GM19238 (cell line): Measurements from ENCODE around the gene FOSL2.
A peak's percentile ranks its signal among the peaks of the same experiment; 100 is the strongest.

Source experiments
- DNase-seq: peaks from one replicate; pipeline ENCODE4 v3.0.0; 2011; ENCODE audit warnings: low spot score; ENCODE audit not compliant: insufficient read length

FOSL2 gene

DNA sequence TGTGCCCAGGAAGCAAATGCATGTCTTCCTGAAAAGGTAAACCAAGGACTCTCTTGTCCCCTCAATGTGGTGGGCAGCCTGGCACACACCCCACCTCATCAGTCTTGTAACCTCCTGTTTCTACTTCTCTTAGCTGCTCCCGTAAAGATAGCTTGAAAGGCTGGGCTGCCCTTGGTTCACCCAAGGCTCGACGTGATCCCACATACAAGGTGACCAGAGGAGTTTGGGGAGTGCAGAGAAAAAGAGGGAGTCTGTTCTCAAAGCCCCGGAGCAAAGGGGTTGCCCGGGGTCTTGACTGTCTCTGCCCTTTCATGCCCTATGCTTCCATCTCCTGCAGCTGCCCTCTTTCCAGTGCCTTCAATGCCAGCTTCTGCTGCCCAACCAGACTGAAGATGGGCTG is 18.3 kb upstream of the FOSL2 start:
- DNase-seq: no peak

DNA sequence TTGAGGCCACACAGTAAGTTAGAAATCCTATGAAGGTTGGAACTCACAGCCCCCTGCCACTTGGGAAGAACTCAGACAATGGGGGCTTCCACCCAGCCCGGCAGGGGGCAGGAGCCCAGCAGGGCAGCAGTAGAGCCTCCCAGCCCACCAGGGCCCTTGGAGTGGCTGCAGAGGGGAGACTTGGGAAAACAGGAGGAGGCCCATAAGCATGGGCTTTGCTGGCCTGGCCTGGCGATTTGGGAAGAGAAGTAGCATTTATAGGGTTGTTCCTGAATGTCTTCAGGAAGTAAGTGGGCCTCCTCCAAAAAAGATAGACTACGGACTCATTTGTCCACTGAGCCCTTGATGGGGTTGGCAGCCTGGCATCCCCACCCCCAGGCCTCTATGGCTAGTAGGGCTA is 17.4 kb upstream of the FOSL2 start:
- no peak for DNase-seq

DNA sequence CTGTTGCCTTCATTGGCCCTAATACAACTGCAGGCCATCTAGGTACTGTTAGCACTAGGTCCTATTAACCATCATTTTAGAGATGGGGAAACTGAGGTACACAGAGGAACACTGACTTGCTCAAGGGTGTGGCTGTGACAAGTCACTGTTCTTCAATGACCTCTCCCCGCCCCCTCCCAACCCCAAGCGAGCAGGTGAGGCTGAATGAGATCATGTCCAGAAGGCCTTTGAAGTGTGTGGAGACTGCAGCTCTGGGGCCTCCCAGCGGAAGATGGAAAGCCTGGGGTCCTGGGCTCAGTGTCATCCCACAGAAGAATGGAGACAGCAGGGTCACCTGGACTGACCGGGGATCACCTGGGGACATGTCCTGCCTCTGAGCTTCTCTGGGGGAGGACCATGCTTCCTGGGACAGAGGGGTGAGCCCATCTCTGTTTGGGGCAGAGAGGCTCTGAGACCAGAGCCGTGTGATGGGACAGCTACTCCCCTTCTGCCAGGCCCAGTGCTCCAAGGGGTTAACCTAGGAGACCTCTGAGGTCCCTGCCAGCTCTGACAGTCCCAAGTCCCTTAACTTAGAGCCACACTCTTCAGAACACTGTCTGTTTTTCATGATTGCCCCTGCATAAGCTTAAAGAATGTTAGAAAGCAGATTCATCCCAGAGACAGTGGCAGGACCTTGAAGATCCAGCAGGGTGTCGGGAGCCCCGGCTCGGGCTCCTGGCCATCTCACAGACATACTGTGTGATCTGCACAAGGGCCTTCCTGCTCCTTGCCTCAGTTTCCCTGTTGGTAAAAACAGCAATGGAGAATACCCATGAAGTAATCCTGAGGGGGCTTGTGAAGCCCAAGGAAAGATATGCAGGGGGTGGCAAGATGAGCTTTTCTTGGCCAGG is 16.7 kb upstream of the FOSL2 start:
- DNase-seq: no peak

DNA sequence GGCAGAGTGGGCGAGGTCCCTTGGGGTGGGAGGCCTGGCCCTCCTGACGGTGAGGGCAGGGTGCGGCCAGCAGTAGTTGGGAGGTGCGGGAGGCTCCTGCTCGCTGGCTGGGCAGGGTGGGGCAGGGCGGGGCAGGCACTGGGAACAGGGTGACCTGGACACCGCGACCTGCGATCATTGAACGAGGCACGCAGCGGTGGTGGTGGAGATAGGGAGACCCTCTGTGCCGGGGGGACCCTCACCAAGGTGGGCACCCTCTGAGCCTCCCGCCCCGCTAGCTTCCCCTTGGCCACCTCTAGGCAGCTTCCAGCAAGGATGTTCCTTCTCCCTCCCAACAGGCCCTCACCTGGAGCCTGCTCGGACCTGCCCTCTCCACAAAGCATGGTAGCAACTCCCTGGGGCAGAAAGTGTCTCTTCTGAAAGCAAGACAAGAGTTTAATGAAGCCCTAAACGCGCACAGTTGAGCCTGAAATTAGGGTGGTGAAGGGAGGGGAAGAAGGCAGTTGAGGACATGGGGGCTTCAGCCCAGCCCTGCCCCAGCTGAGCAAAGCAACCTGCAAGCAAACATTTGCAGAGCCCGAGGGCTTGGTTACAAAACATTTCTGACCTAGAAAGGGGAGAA is 15.4 kb upstream of the FOSL2 start:
- DNase-seq: no peak

DNA sequence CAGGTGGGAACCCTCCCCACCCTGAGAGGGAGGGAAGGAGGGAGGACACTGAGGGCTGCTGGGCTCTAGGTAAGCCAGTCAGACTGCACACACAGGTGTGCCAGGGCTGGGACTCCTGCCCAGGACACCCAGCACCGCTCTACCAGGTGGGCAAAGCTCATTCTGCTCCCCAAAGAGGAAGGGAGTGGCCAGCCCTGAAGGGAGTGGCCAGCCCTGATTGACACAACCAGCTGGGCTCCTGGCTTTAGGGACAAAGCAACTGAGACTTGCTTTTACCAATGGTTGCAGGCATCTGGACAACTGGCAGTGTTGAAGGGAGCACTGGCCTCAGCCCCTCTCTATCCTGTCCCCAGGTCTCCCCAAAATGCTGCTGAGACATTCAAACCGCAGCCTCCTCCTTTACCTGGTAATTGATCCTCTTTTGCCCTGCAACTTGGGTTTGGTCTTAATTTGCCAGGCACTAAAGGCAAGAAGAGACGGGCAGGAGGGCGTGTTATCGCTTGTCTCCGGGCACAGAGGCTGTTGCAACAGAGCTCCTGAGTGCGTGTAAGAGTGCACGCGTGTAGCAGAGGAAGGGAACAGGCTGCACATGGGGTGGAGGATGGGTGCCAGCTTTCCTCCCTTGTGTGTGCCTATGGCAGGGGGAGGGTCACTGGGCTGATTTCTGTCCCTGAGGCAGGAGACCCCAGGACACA is 14.5 kb upstream of the FOSL2 start:
- DNase-seq: no peak

DNA sequence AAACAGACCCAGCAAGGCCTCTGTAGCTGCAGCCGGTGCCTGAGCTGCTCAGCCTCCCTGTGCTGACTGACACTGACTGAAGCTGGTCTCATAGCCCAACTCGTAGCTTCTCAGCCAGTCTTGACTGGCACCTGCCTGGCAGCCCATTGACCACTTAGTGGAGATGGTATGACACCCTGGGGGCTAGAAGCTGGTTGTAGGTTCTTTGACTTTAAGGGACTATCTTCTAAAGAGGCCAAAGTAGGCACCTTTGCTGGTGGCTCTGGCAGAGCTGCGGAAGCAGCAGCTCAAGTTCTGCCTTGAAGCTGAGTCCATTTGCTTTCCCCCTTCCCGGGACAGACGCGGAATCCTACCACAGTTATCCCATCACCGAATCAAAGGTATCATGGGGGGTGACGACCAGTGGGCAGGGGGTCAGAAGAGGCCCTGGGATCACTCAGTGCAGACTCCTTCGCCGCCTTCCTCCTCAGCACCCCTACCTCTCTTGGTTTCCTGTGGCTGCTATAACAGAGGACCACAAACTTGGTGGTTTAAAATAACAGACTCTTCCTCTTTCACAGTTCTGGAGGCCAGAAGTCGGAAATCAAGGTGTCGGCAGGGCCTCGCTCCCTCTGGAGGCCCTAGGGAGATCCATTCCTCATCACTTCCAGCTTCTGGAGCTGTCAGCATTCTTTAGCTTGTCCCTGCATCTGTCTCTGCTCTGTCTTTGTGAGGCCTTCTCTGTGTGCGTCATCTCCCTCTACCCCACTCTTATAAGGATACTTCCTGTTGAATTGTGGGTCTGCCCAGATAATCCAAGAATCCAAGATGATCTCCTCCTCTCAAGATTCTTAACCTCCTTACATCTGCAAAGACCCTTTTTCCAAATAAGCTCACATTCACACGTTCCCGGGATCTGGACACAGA is 13.7 kb upstream of the FOSL2 start:
- no peak for DNase-seq

DNA sequence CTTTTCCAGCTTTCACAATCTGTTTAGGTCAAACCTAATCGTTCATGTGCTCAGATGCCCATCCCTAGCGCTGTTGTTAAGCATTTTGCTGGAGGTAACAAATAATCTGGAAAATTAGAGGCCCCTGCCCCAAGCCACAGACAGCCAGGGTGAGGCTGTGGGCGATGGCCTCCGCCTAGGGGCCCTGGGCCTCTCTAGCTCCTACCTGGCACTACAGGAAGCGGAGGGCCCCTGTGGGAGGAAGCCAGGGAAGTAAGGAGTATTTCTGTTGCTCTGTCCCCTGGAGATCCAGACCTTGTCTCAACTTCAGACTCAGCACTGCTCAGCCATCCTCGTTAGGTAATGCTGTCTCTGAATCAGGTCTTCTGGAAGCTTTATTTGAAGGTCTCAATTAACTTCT is 12.4 kb upstream of the FOSL2 start:
- DNase-seq: no peak

DNA sequence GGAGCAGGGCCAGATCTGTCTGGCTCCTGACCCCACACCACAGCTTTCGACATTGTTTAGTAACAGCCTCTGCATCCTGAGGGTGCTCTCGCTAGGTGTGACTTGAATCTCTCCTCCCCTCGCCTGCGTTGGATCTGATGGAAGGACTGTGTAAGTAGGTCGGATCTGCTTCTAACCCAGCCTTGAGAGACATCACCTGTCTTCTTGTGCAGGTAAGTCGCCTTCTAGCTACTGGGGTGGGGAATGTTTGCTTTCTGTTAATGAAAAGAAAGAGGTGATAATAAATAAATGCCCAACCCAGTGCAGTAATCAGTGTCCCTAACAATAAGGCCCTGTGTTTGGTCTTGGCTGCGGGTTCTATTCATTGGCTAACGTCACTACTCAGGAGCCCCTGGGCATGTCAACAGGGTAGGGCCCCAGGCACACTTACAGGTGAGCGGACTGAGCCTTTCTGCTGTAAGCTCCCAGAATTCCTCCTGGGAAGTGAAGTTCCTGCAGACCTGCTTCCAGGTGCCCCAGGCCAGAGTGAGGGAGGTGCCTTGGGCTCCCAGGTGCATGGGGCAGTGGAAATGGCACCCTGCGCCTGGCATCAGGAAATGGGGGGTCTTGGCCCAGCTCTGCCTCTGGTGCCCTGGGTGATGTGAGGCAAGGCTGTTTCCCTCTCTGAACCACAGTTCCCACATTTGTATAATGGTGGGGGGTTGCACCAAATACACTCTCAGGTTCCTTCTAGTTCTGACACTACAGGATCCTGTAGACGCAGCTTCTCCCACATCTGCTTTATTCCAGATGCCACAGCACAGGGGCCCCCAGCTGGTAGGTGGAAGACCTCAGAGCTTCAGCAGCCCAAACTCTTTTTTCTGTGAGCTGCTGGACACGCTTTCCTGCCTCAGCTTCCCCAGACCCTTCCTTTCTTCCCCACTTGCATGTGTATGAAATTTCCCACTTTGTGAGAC is 11.2 kb upstream of the FOSL2 start:
- no peak for DNase-seq

DNA sequence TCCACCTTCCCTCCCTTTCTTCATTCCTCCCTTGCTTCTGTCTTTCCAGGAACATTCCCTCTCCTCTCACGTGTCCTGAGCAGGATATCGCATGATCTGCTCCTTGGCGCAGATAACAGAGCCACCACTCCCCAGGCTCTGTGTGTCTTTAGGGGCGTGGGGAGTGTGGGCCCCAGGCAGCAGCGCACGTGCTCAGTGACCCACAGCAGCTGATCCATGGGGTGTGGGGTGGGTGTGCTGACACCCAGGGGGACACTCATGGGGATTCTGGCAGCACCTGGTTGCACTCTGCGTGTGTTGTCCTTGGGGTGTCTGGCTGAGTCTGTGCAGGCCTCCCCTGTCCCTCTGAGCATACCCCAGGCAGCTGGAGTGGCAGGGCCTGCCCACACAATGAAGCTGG is 9.9 kb upstream of the FOSL2 start:
- DNase-seq: no peak

DNA sequence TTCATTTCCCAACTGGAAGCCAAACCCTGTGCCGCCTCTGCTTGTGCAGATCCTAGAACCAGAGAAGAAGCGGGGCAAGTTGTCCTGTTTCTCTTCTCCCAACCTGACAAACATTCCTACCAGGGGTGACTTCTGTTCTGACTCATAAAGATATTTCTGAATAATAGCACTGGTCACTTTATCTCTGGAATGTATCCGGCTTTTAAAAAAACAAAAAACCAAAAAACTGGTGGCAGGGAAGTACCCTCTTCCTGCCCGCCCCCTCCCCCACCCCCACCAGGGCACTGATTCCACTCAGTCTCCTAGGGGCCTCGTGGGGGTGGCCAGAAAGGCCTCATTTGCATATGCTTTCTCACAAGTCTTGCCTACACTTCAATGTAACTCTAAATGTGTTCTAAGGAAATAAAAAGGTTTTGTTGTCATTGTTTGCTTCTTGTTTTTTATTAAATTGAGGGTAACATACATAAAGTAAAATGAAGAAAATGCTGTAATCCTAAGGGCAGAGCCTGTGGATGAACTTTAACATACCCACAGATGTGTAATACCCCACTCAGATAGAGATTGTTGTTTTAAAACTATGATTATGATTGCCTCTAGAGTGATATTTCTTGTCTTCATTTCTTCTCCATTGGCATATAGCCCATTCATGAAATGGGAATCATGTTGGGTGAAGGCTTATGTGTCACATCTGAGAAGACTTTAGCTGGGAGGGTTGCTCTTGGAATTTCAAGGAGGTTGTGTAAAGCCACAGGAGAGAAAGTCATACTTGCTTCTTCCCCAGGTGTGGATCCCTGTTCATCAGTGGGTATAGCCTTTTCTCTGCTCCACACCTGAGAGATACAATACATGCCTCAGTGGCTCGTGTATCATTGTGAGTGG is 5.3 kb upstream of the FOSL2 start:
- no peak for DNase-seq

DNA sequence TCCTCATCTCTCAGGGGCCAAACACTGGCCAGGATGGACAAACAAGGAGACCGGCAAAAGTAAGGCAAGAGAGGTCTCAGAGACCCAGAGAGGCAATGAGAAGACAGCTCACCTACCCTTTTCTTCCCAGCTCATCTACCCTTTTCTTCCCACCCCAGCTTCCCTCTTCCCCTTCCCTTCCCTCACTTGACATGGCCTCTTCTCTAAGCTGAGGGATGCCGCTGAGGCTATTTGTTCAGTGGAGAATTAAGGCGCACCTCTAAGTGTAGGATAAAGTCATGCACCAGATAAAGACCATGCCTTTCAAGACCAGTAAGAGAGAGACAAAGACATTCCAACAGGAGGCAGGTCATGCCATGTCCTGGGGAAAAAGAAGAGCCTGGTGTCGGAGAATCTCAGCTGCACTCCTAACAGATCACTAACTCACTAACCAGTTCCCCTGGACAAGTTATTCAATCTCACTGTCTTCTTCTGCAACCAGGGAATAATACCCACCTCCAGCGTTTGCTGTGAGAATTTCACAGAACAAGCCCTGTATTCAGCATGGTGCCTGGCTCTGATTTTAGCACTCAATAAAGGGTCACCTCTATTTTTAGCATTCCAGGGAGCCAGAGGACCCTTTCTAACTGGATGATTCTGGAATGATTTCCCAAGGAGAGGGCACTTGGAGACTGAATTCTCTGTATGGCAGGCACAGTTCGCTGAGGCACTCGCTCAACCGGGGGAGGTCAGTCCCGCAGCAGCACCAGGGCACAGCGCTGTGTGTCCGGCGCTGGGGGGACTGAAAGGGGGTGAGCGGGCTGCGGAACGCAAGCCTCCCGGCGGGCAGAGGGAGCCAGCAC is 3.0 kb upstream of the FOSL2 start:
- peak; percentile 29 for DNase-seq

DNA sequence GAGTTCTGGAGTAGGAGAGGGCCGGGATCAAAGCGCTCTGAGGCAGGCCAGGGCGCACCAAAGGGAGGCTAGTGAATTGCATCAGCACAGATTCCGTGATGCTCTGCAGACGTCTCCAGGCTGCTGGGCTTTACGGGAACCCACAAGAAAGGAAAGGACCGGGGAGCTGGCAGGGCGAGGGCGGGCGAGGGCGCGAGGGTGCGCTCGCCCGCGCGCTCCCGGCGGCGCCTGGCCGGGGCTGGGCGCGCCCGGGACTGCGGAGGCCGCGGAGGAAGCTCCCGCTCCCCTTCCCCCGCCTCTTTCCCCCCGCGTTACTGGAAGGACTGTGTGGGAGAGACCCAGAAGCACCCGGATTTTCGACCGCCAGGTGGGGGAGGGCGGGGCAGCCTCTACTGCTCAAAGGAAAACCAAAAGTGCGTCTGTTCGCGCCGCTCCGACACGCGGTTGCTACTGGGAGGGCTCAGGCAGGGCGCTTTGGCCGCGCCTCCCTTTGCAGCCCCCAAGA is 2.4 kb upstream of the FOSL2 start:
- DNase-seq: peak; percentile 69

DNA sequence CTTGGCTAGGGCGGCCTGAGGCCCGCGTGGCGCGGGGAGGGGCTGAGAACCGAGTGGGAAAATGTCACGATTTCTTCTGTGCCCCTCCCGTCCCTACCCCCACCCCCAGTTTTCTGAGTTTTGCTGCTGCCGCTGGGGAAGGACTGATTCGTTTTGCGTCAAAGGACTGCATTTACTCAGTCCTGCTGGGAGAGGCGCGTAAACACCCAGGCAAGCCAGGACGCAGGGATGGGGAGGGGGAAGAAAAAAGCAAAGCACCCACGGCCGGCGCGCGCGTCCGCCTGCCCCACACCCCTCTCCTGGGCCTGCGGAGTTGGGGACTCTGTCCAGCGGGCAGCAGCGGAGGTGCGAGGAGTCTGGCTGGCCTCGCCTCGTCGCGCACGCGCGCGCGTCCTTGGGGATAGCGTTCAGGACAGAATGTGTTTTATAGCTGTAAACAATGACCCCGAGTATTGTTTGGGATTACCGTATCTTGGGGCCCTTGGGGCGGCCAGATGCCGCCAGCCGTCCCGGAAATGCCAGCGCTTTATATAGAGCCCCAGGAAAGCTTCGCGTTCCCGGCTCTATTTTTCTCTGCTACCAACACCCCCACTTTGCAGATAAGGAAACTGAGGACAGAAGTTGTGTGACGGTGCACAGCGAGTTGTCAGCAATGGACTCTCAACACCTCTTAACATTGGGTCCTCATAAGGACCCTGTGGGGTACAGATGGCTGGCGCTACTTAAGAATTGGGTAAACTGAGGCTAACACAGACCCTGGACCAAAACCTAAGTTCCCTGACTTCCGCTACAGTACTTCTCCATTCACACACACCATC is 1.7 kb upstream of the FOSL2 start:
- no peak for DNase-seq

DNA sequence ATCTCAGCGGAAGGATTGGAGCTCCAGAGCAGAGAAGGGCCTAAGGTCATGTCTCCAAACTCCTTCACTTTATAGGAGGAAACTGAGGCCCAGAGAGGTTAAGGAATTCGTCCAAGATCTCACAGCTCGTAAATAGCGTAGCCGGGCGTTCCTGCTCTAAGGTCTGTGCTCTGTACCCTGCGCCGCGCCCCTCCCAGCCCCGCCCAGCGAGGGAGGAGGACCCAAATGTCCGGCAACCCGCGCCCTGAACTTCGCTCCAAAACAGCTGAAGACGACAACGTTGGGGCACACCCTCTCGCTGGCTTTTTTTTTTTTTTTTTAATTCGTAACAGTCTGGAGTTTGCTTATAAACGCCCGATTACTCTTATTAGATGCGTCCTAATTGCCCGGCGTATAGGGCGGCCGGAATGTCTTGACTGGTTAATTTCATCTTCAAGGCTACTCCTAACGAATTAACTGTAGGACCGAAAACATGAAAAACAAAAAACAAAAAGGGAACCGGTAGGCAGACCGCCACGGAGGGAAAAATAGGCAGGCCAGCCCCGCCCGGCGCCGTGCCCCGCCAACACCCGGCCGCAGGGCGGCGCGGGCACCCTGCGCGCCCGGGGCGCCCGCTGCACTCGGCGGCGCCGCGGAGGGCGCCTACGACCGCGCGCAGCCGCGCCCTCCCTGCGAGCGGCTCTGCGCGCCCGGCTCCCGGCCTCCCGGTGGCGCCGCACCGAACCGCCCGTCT is 928 bp upstream of the FOSL2 start:
- peak; percentile 53 for DNase-seq

DNA sequence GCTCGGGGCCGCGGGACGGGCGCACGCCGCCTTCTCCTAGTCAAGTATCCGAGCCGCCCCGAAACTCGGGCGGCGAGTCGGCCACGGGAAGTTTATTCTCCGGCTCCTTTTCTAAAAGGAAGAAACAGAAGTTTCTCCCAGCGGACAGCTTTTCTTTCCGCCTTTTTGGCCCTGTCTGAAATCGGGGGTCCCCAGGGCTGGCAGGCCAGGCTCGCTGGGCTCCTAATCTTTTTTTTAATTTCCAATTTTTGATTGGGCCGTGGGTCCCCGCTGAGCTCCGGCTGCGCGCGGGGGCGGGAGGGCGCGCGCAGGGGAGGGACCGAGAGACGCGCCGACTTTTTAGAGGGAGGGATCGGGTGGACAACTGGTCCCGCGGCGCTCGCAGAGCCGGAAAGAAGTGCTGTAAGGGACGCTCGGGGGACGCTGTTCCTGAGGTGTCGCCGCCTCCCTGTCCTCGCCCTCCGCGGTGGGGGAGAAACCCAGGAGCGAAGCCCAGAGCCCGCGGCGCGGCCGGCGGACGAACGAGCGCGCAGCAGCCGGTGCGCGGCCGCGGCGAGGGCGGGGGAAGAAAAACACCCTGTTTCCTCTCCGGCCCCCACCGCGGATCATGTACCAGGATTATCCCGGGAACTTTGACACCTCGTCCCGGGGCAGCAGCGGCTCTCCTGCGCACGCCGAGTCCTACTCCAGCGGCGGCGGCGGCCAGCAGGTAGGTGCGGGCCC is 617 bp downstream of the FOSL2 start:
- DNase-seq: no peak

DNA sequence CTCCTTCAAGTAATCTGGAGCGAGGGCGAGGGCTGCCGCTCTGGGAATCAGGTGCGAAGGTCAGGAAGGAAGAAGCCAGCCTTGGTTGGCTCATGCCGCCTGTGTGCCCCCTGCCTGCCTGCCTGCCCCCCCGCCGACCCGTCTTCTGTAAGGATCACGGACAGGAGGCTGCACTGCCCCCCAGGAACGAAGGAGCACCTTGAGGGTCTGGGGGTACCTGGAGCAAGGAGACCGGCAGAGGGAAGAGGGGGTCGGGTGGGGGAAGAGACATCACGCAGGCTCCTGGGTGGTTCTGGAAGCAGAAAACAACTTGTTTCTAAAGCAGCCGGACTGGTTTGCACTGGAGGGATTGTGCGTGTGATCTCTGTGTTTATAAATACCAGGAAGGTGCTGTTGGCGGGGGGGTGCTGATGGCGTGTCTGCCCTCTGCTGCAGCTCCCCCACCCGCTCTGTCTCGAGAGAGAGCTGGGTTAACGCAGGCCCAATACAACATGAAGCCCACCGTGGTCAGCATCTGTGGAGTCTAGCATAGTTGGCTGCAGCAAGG is 1.7 kb downstream of the FOSL2 start:
- DNase-seq: no peak
